ENCODE results near the gene TBC1D22A.

Gene TBC1D22A

DNA sequence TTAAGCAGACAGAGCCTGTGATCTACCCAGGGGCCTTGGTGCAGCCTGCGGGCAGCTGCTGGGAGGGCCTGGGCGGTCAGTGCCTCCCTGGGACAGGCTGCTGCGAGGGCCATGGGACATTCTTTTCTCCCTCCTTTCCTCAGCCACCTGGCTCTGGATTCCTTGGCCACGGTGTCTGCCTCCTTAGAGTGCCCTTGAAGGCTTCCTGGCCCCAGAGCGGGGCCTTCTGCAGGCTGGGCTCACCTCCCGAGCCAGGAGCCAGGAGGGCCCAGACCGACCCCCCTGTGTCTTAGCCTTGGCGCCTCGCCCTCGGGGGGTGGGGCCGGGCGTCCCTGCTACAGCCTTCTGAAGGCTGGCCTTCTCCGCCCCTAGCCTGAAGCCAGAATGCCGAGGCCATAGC lies 231.2 kb downstream of the TBC1D22A start:
- DNase-seq (ENCODE audit: low read depth, low spot score), result no peak

DNA sequence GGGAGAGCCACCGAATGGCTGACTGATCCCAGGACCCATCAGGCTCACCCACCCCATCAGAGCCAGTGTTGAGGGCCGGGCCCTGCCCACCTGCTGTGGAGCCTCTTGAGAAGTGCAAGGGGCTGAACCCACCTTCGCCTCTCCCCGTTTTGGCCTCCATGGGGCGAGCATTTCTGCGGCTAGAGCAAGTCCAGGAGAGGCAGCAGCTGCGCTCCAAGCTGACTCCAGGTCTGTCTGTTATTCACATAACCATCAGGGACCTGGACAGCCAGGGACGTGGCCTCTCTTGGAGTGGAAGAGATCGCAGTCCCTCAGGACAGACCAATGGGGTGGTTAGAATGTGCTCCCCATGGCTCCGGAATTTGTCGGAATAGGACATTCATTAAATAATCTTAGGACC lies 231.8 kb downstream of the TBC1D22A start:
- DNase-seq (ENCODE audit: low read depth, low spot score), result no peak

DNA sequence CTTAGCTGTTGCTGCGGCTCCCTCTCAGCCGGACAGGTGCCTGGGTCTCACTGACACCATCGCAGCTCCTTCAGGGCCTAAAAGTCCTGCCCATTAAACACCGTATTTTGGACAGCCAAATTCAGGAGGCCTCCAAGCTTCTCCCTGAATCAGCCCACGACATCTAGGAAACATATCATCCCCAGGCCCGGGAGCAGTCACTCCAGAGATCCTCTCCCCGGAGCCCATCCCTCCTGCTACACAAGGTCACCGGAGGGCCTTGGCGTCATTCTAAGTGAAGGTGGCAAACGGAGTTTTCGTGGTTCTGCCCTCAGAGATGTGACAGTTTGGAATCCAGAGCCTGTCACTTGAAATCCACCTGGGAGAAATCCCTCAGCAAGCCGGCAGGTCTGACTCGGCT lies 232.5 kb downstream of the TBC1D22A start:
- no peak for DNase-seq (ENCODE audit: low read depth, low spot score)

GRCh38 chr22:46995501-46996360 lies 233.3 kb downstream of the TBC1D22A start:
- no peak for DNase-seq (ENCODE audit: low read depth, low spot score)

GRCh38 chr22:46996595-46997310 lies 234.3 kb downstream of the TBC1D22A start:
- DNase-seq (ENCODE audit: low read depth, low spot score), result no peak

DNA sequence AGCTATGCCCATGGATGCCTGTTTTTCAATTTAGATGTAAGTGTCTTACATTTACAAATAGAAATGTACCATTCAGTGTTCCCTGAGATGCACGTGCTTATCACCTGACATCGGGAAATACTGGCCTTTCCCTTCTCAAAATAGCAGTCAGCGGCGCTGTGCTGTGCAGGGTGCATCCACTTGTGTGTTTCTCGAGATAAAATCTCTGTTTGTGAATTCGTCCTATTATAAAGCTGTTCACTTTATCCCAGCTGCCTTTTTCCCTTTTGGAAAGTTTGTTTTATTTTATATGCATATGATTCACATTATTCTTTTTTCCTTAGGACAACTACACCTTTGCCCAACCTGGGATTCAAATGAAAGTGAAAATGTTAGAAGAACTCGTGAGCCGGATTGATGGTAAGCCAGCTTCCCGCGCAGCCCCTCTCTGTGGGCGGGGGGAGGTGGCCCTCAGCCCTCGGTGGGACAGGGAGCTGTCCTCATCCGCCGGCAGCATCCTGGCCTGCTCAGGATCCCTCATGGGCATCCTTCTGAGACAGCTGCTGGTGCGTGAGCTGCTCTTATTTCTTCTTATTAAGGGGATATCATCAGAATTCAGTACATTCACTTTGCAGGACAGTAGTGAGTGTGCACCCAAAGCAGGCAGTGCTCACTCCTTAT lies 235.0 kb downstream of the TBC1D22A start:
- no peak for DNase-seq (ENCODE audit: low read depth, low spot score)

DNA sequence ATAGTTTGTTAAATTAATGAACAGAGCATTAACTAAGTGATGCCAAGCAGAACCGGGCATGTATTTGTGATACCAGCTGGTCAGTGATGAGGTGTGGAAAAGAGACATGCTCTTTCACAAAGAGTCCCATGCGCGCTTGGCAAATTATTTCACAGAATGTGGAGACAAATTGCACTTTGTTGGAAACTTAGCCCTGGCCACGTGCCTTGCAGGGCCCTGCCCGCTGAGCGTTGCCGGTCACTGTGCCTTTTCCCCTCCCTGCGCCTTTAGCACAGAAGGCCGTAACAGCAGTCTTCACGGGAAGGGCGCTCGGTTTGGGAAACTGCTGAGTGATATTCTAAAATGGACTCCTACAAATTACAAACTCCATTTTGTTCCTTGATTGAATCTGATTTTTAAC lies 235.9 kb downstream of the TBC1D22A start:
- no peak for DNase-seq (ENCODE audit: low read depth, low spot score)

DNA sequence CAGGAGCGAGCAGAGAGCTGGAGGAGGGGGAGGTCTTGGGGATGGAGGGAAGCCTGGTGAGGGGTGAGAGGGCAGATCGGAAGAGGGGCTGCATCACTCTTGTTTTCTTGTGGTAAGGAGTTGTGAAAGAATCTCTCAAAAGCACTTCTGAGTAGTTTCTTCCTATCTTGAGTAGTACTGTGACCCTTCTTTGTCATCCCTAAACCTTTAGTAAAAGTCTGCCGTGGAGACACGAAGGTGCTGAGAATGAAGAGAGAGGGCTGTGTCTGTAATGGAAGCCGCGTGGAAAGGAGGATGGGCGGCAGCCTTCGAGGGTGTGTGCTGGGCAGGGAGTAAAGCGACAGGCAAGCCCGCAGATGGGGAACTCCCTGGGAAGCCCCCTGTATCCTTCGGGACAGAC lies 237.8 kb downstream of the TBC1D22A start:
- DNase-seq (ENCODE audit: low read depth, low spot score), result no peak

GRCh38 chr22:47000888-47001287 lies 238.4 kb downstream of the TBC1D22A start:
- DNase-seq (ENCODE audit: low read depth, low spot score), result no peak

GRCh38 chr22:47001288-47001687 lies 238.8 kb downstream of the TBC1D22A start:
- no peak for DNase-seq (ENCODE audit: low read depth, low spot score)

DNA sequence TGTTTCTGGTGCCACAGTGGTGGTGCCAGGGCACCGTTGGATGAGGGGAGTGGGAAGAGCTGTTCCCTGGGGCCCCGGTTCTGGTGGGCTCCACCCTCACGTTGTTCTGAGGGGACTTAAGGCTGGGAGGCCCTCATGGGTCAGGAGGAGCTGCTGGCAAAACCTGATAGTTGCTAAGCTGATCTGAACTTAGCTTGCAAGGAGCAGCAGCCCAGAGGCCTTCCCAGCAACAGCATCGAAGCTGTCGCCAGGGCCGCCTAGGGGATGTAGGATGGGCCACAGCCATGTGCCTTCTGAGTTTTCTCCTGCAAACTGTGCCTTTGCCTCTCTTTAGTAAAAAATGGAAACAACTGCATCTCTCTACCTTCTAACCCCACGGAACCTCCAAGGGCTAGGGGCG lies 240.2 kb downstream of the TBC1D22A start:
- no peak for DNase-seq (ENCODE audit: low read depth, low spot score)

- DNase-seq (ENCODE audit: low read depth, low spot score), result no peak
Measured at GRCh38 chr22:47005506-47006408, 243.3 kb downstream of the TBC1D22A start.

DNA sequence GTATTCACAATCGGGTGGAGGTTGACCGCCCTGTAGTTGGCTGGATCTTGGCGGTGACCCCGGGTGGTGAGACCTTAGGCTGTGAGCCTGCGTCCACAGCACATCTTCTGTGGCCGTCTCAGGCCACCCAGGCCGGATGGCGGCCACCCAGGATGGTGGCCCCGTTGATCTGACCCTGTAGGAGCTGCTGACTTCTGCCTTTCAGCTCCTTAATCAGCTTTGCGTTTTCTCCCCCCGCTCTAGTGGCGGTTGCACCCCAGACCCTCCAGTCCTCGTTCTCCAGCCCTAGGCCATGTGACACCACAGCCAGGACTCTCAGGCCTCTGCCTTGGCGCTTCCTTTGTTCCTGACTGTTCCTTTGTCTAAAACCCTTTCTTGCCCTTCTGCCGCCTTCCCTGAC lies 244.0 kb downstream of the TBC1D22A start:
- DNase-seq (ENCODE audit: low read depth, low spot score), result no peak

- no peak for DNase-seq (ENCODE audit: low read depth, low spot score)
Measured at GRCh38 chr22:47006869-47007268, 244.4 kb downstream of the TBC1D22A start.

DNA sequence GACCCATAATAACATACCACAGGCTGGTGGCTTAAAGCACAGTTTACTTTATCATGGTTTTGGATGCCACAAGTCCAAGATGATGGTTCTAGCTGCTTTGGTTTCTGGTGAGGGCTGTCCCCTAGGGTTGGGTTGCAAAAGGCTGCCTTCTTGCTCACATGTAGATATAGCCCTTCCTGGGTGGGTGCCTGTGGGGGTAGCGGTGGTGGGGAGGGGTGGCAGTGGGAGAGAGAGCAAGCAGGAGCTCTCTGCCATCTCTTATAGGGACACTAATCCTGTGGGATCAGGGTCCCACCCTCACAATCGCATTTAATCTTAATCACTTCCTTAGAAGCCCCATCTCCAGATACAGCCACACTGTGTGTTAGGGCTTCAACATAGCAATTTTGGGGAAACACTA lies 245.0 kb downstream of the TBC1D22A start:
- no peak for DNase-seq (ENCODE audit: low read depth, low spot score)

- no peak for DNase-seq (ENCODE audit: low read depth, low spot score)
Measured at GRCh38 chr22:47008208-47008885, 245.9 kb downstream of the TBC1D22A start.

DNA sequence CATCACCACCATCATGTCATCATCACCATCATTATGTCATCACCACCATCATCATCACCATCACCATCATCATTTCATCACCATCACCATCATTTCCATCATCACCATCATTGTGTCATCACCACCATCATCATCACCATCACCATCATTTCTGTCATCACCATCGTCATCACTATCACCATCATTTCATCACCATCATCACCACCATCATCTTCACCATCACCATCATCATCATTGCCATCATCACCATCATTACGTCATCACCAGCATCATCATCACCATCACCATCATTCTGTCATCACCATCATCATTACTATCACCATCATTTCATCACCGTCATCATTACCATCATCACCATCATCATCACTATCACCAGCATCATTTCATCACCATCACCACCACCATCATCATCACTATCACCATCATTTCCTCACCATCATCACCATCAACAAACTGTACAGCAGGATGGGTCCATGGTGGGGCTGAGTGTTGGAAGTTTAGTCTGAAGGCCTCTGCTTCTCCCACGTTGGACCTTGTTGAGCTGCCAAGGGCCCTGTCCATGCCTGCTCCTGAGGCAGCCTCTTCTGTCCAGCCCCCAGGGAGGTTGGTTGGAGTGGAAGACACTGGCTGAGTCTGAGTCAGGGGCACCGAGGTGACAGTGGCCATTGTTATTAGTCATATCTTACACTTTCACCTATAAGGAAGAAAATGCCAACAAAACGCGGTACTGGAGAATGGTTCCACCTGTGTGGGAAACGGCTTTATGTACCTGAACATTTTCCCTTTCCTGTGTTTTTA lies 247.1 kb downstream of the TBC1D22A start:
- no peak for DNase-seq (ENCODE audit: low read depth, low spot score)

- no peak for DNase-seq (ENCODE audit: low read depth, low spot score)
Measured at GRCh38 chr22:47010211-47010610, 247.8 kb downstream of the TBC1D22A start.

DNA sequence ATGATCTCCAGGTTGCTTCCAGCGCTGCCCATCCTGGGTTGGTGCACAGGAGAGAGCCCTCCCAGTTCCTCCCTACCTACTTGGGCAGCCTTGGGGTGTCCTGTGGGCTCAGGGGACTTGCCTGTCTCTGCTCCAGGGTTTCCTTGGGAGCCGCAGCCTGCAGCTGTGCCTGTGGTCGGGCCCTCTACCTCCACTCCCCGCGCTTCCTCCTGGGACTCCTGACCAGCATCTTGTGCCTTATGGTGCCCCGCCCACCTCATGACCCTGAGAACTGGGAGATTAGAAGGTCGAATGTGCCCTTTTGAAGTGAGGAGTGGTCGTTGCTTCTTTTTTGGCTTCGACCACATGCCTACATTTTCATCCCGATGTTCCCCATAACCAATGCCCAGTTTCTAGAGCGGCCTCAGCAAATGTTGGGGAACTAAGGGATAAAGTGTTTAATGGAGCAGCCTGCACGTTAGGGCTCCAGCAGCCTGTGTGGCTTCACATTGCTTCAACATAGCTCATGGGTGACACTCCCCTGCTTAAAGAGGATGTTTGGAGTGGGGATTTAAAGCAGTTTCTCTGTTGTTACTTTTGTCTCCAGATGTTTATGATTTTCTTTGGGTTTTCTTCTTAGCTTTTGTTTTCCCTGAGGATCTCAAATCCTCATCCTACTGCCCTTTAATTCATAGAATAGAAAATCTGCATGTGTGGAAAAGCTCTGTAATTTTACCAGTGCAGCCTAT lies 248.8 kb downstream of the TBC1D22A start:
- DNase-seq (ENCODE audit: low read depth, low spot score), result no peak
